HEK293 (cell line): ENCODE measurements around the gene PLEKHA3.
"Not testable (repeated sequence)": the region's sequence is repeated elsewhere in the genome, so short reads cannot be mapped to it uniquely, and the experiment has no call there.

Source experiments
- CTCF ChIA-PET: fragments of 350-600 bp; formaldehyde crosslinking; extraction: SDS; loops from one replicate; lab custom pipeline; 2021; ENCODE audit warnings: antibody characterized with exemption; lab: Yijun Ruan, JAX
- POLR2A ChIA-PET: fragments of 300-600 bp; formaldehyde crosslinking; extraction: SDS; loops from one replicate; lab custom pipeline; 2020; ENCODE audit warnings: antibody characterized with exemption, inconsistent platforms; lab: Yijun Ruan, JAX
- H3K27ac ChIP-seq: fragments of 200-500 bp; sonication (Bioruptor generic); 2 replicates; pipeline ENCODE4 v1.5.1; 2014; ENCODE audit warnings: low read depth, low read length, control low read depth, inconsistent platforms; ENCODE audit errors: extremely low read depth
- H3K36me3 ChIP-seq, 2 experiments: fragments of 200-500 bp in 1 of 2; sonication (Bioruptor generic) in 1 of 2; 1 replicate in 1 of 2; 2 replicates in 1 of 2; pipeline ENCODE4 v1.5.1; 2014 to 2017; ENCODE audit warnings: inconsistent platforms in 2 of 2, low read length in 2 of 2; ENCODE audit not compliant: control insufficient read depth in 2 of 2, insufficient read depth in 1 of 2
- H3K4me1 ChIP-seq: fragments of 200-500 bp; sonication (Bioruptor generic); 2 replicates; pipeline ENCODE4 v1.5.1; 2014; ENCODE audit warnings: mild to moderate bottlenecking, low read length, inconsistent platforms; ENCODE audit not compliant: control insufficient read depth, insufficient read depth
- H3K4me3 ChIP-seq: 2 replicates; pipeline ENCODE4 v1.5.1; 2011; ENCODE audit warnings: low read depth, mild to moderate bottlenecking, control low read depth, low read length, moderate library complexity
- H3K9me3 ChIP-seq: fragments of 200-500 bp; sonication (Bioruptor generic); 2 replicates; pipeline ENCODE4 v1.5.1; 2014; ENCODE audit warnings: low read depth, low read length, inconsistent platforms; ENCODE audit not compliant: control insufficient read depth, insufficient read depth
- ATF2 ChIP-seq: fragments of 450-650 bp; formaldehyde crosslinking; IDR thresholded peaks from 2 replicates; pipeline ENCODE4 v1.5.1; 2016; ENCODE audit warnings: missing biosample characterization, missing genetic modification characterization, low read depth
- BCL11A ChIP-seq: fragments of 450-650 bp; formaldehyde crosslinking; IDR thresholded peaks from 2 replicates; pipeline ENCODE4 v1.5.1; 2016; ENCODE audit warnings: low read depth, missing biosample characterization, missing genetic modification characterization
- GLIS1 ChIP-seq: fragments of 450-650 bp; formaldehyde crosslinking; IDR thresholded peaks from 2 replicates; pipeline ENCODE4 v1.5.1; 2016; ENCODE audit warnings: missing biosample characterization, missing genetic modification characterization
- KLF16 ChIP-seq: fragments of 450-650 bp; formaldehyde crosslinking; IDR thresholded peaks from 2 replicates; pipeline ENCODE4 v1.5.1; 2017; ENCODE audit warnings: missing biosample characterization, missing genetic modification characterization
- PRDM2 ChIP-seq: fragments of 450-650 bp; formaldehyde crosslinking; IDR thresholded peaks from 2 replicates; pipeline ENCODE4 v1.5.1; 2016; ENCODE audit warnings: missing biosample characterization, missing genetic modification characterization, borderline replicate concordance
- SP7 ChIP-seq: fragments of 450-650 bp; formaldehyde crosslinking; IDR thresholded peaks from 2 replicates; pipeline ENCODE4 v1.5.1; 2016; ENCODE audit warnings: missing biosample characterization, missing genetic modification characterization
- ZBTB1 ChIP-seq: fragments of 450-650 bp; formaldehyde crosslinking; IDR thresholded peaks from 2 replicates; pipeline ENCODE4 v1.5.1; 2016; ENCODE audit warnings: missing biosample characterization, missing genetic modification characterization
- ZBTB21 ChIP-seq: fragments of 450-650 bp; formaldehyde crosslinking; IDR thresholded peaks from 2 replicates; pipeline ENCODE4 v1.5.1; 2017; ENCODE audit warnings: missing biosample characterization, missing genetic modification characterization
- ZNF10 ChIP-seq: fragments of 450-650 bp; formaldehyde crosslinking; IDR thresholded peaks from 2 replicates; pipeline ENCODE4 v1.5.1; 2017; ENCODE audit warnings: missing biosample characterization, missing genetic modification characterization
- ZNF211 ChIP-seq: fragments of 450-650 bp; formaldehyde crosslinking; IDR thresholded peaks from 2 replicates; pipeline ENCODE4 v1.5.1; 2016; ENCODE audit warnings: low read depth, missing biosample characterization, missing genetic modification characterization
- ZNF398 ChIP-seq: fragments of 450-650 bp; formaldehyde crosslinking; IDR thresholded peaks from 2 replicates; pipeline ENCODE4 v1.5.1; 2017; ENCODE audit warnings: missing biosample characterization, missing genetic modification characterization
- ZNF561 ChIP-seq: fragments of 450-650 bp; IDR thresholded peaks from 2 replicates; pipeline ENCODE4 v1.5.1; 2018; ENCODE audit warnings: missing biosample characterization, missing genetic modification characterization, borderline replicate concordance
- ZNF610 ChIP-seq: fragments of 450-650 bp; formaldehyde crosslinking; IDR thresholded peaks from 2 replicates; pipeline ENCODE4 v1.5.1; 2016; ENCODE audit warnings: missing biosample characterization, missing genetic modification characterization, borderline replicate concordance
- ZNF621 ChIP-seq: fragments of 450-650 bp; formaldehyde crosslinking; IDR thresholded peaks from 2 replicates; pipeline ENCODE4 v1.5.1; 2017; ENCODE audit warnings: missing biosample characterization, missing genetic modification characterization
- ZNF629 ChIP-seq: fragments of 450-650 bp; formaldehyde crosslinking; IDR thresholded peaks from 2 replicates; pipeline ENCODE4 v1.5.1; 2017; ENCODE audit warnings: missing biosample characterization, missing genetic modification characterization
- TF ChIP-seq, protein P1 (sequence below): fragments of 450-650 bp; formaldehyde crosslinking; IDR thresholded peaks from 2 replicates; pipeline ENCODE4 v1.5.1; 2017; ENCODE audit warnings: missing biosample characterization, missing genetic modification characterization

PLEKHA3 gene

GRCh38 chr2:178471313-178471712, 8.9 kb upstream of the PLEKHA3 start:
- H3K4me1 ChIP-seq, CTCF ChIA-PET, H3K36me3 ChIP-seq, H3K4me3 ChIP-seq, H3K9me3 ChIP-seq, H3K27ac ChIP-seq: not testable (repeated sequence)
- POLR2A ChIA-PET: interaction anchor here (1.7 kb wide), 1 partner anchor 20 kb away, joined by 8 read pairs; the partner anchor contains the start of genes PJVK and PRKRA
- TF ChIP-seq SP7 (tag by site-specific recombination) (peak; percentile 12; the same call in 1 of the 2 replicates), KLF16 (tag by site-specific recombination) (0 out of 2 replicates have a peak, but pooled peaks have one; percentile 19), ZBTB21 (peak; percentile 54), ZNF629 (tag by site-specific recombination) (peak; percentile 91), ATF2 (0 out of 2 replicates have a peak, but pooled peaks have one; percentile 23)
- TF ChIP-seq, protein P1, sequence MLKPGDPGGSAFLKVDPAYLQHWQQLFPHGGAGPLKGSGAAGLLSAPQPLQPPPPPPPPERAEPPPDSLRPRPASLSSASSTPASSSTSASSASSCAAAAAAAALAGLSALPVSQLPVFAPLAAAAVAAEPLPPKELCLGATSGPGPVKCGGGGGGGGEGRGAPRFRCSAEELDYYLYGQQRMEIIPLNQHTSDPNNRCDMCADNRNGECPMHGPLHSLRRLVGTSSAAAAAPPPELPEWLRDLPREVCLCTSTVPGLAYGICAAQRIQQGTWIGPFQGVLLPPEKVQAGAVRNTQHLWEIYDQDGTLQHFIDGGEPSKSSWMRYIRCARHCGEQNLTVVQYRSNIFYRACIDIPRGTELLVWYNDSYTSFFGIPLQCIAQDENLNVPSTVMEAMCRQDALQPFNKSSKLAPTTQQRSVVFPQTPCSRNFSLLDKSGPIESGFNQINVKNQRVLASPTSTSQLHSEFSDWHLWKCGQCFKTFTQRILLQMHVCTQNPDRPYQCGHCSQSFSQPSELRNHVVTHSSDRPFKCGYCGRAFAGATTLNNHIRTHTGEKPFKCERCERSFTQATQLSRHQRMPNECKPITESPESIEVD (tag by site-specific recombination): 0 out of 2 replicates have a peak, but pooled peaks have one; percentile 8

- CTCF ChIA-PET: interaction anchor here (0.7 kb wide), 1 partner anchor 361 kb away, joined by 3 read pairs; no protein-coding TSS in a partner anchor
- POLR2A ChIA-PET: no interaction called here
- Histone ChIP-seq H3K9me3 (no peaks in the 10 kb centered on the region), H3K27ac (no peak overlapping the region), H3K4me1 (peaks cover 7% of the 10 kb centered on the region), H3K4me3 (no peak overlapping the region), H3K36me3 (no peaks in the 10 kb centered on the region)
- no peak for TF ChIP-seq GLIS1 (tag by site-specific recombination)
- peak; percentile 58 for TF ChIP-seq ZNF10
Measured at GRCh38 chr2:178473373-178473772, 6.9 kb upstream of the PLEKHA3 start.

- no peaks in the 10 kb centered on the region for H3K36me3 ChIP-seq
- ChIA-PET CTCF (interaction anchor here (0.6 to 0.8 kb wide), 2 partner anchors 20 to 23 kb away, joined by 3 to 5 read pairs; partner anchors contain the start of genes PJVK and PRKRA), POLR2A (interaction anchor here (1.2 kb wide), 1 partner anchor 23 kb away, joined by 5 read pairs; the partner anchor contains the start of genes PJVK and PRKRA)
- no peak overlapping the region for H3K27ac ChIP-seq
- peaks cover 7% of the 10 kb centered on the region for H3K4me1 ChIP-seq
- H3K4me3 ChIP-seq: no peak overlapping the region
- TF ChIP-seq ZNF211 (tag by site-specific recombination) (no peak), ZNF398 (tag by site-specific recombination) (no peak), ZBTB1 (no peak), PRDM2 (tag by site-specific recombination) (no peak), ZNF561 (tag by site-specific recombination) (no peak), BCL11A (tag by site-specific recombination) (no peak), ZNF610 (tag by site-specific recombination) (no peak), ZNF621 (tag by site-specific recombination) (no peak)
- no peaks in the 10 kb centered on the region for H3K9me3 ChIP-seq
Measured at GRCh38 chr2:178473931-178474330, 6.3 kb upstream of the PLEKHA3 start.
